Stomach (tissue), 9 donors: ENCODE measurements around the gene LAD1. TPM values are rescaled to one million over a fixed set of nuclear protein-coding genes. Genes with fewer than 3 reads are reported as not detected.

Experiments
- DNase-seq, 2 donors: peaks; one replicate each; pipeline versions ENCODE4 v3.0.0 to v3.0.0-alpha.2; 2013 to 2019
- H3K27ac ChIP-seq, 5 donors: fragments of 200-600 bp in 4 of 5; sonication (generic) in 4 of 5; one replicate each; pipeline ENCODE4 v1.5.1; 2013 to 2019; ENCODE audit warnings: mild to moderate bottlenecking in 1 of 5, moderate library complexity in 1 of 5
- H3K27me3 ChIP-seq, 3 donors: fragments of 200-600 bp; sonication (generic); one replicate each; pipeline ENCODE4 v1.5.1; 2017 to 2019; ENCODE audit warnings: mixed run types in 1 of 3
- H3K36me3 ChIP-seq, 4 donors: fragments of 200-600 bp; sonication (generic); 1 replicate in 3 of 4; 2 replicates in 1 of 4; pipeline ENCODE4 v1.5.1; 2016 to 2019
- H3K4me1 ChIP-seq, 4 donors: fragments of 200-600 bp; sonication (generic); one replicate each; pipeline ENCODE4 v1.5.1; 2016 to 2019
- H3K4me3 ChIP-seq, 4 donors: fragments of 200-600 bp; sonication (generic) in 3 of 4; one replicate each; pipeline ENCODE4 v1.5.1; 2016 to 2019; ENCODE audit warnings: mild to moderate bottlenecking in 1 of 4
- H3K9me3 ChIP-seq, 4 donors: fragments of 200-600 bp; sonication (generic); one replicate each; pipeline ENCODE4 v1.5.1; 2016 to 2019
- EP300 ChIP-seq: sonication (generic); formaldehyde crosslinking; IDR thresholded peaks from one replicate; pipeline ENCODE4 v1.6.1; 2017; ENCODE audit warnings: antibody characterized with exemption
- POLR2A ChIP-seq, 4 donors: fragments of 450-650 bp; IDR thresholded peaks; one replicate each; pipeline ENCODE4 v1.6.1; 2016; ENCODE audit warnings: antibody characterized with exemption in 4 of 4, control low read depth in 2 of 4, mild to moderate bottlenecking in 1 of 4, moderate library complexity in 1 of 4
- POLR2AphosphoS5 ChIP-seq, 3 donors: sonication (generic); formaldehyde crosslinking; IDR thresholded peaks; one replicate each; pipeline ENCODE4 v1.6.1; 2016; ENCODE audit warnings: antibody characterized with exemption in 3 of 3
- WGBS, 5 donors: extraction: QIAGEN DNeasy Blood & Tissue Kit in 3 of 5; methylation state at CpG; one replicate each; pipeline versions ENCODE4 v1.1.5 to v1.1.7; 2013 to 2018; 5-methylcytosine and 5-hydroxymethylcytosine counted together
- intact Hi-C: fragments of 100-400 bp; cut with DNase I; formaldehyde crosslinking; loops from one replicate; pipeline ENCODE4 v1.15.1; 2023; ENCODE audit warnings: low total_unique reads
- polyA plus RNA-seq, 3 donors: library from polyadenylated mRNA; stranded (reverse); fragments of 200-250 nt; gene quantifications; one replicate each; pipeline ENCODE4 v1.2.3, GENCODE V29; 2013
- total RNA-seq, 5 donors: library from RNA; depleted of rRNA; stranded (reverse); fragments of >200 nt; gene quantifications; one replicate each; pipeline versions ENCODE4 v1.1.0 to v1.2.3, GENCODE V29; 2014 to 2016
- TF ChIP-seq, protein P1 (sequence below), 7 experiments: fragments of 450-650 bp in 4 of 7; fragments of 200-600 bp in 3 of 7; sonication (generic) in 3 of 7; IDR thresholded peaks; one replicate each; pipeline ENCODE4 v1.5.1; 2016 to 2019; ENCODE audit warnings: antibody characterized with exemption in 7 of 7, control low read depth in 2 of 7, mild to moderate bottlenecking in 1 of 7
- donor health status: healthy with polysubstance abuse.
- donor health status: Bipolar disorder and iron deficiency.
- donor health status: healthy.

The LAD1 gene
- total and polyA plus RNA-seq, 8 donors = 23.7 to 151 (median 50.9) TPM

DNA sequence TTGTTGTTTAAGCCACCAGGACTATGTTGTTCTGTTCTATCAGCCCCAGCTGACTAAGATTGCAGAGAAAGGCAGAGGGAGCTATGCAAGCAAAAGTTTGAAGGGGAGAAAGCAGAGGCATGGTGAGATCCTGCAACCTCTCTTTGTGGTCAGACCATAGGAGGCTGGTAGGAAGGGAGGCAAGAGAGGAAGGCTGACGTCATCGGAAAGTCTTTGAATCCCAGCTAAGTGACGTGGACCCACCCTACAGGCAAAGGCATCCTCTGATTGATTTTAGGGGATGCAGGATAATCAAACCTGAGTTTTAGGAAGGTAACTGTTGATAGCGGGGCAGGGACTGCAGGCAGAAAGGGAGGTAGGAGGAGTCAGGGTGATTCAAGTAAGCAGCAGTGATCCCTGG, 45.7 kb upstream of the LAD1 start:
- intact Hi-C loops = no loop called here

DNA sequence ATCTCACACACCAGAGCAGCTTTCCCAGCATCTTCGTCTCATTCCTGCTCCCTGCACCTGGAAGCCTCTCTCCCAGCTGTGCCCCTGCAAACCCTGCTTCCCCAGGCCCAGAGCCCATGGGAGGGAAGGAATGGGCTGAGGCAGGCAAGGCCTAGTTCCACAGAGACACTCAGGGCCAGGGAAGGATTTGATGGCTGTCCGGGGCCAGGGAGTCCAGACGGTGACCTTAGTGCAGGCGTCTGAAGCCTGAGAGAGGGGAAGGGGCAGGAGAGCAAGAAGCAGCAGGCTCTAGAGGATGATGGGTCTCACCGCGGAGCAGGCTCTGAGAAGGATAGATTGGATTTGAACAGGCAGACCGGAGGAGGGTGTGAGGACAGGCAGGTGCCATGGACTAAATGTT, 44.6 kb upstream of the LAD1 start:
- no peak for DNase-seq
- H3K4me1 ChIP-seq = peaks cover 0 to 9% (median 8%) of the 10 kb centered on the region in 4 donors
- no peak for TF ChIP-seq POLR2A (IDR thresholded peaks at IDR 0.05)
- no peak for TF ChIP-seq POLR2AphosphoS5 (IDR thresholded peaks at IDR 0.05)
- TF ChIP-seq, protein P1, sequence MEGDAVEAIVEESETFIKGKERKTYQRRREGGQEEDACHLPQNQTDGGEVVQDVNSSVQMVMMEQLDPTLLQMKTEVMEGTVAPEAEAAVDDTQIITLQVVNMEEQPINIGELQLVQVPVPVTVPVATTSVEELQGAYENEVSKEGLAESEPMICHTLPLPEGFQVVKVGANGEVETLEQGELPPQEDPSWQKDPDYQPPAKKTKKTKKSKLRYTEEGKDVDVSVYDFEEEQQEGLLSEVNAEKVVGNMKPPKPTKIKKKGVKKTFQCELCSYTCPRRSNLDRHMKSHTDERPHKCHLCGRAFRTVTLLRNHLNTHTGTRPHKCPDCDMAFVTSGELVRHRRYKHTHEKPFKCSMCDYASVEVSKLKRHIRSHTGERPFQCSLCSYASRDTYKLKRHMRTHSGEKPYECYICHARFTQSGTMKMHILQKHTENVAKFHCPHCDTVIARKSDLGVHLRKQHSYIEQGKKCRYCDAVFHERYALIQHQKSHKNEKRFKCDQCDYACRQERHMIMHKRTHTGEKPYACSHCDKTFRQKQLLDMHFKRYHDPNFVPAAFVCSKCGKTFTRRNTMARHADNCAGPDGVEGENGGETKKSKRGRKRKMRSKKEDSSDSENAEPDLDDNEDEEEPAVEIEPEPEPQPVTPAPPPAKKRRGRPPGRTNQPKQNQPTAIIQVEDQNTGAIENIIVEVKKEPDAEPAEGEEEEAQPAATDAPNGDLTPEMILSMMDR (IDR thresholded peaks at IDR 0.05) = no peak
- no peak for TF ChIP-seq EP300
- intact Hi-C loops = no loop called here
- H3K27ac ChIP-seq = no peak overlapping the region
- H3K9me3 ChIP-seq = no peaks in the 10 kb centered on the region
- WGBS, 5 donors = 85 to 96% (median 92%) methylated on average over 7 of the region's 7 CpGs
- no peak overlapping the region for H3K4me3 ChIP-seq
- H3K27me3 ChIP-seq = no peaks in the 10 kb centered on the region
- no peaks in the 10 kb centered on the region for H3K36me3 ChIP-seq

More for the DNA sequence above, 45.7 kb upstream of the LAD1 start:
- H3K4me3 ChIP-seq = no peak overlapping the region
- no peak for DNase-seq
- no peak for TF ChIP-seq EP300
- TF ChIP-seq, protein P1 (IDR thresholded peaks at IDR 0.05) = no peak
- no peak overlapping the region for H3K27ac ChIP-seq
- 73 to 80% (median 75%) methylated on average over 4 of the region's 4 CpGs for WGBS, 5 donors
- no peaks in the 10 kb centered on the region for H3K27me3 ChIP-seq
- H3K36me3 ChIP-seq = no peaks in the 10 kb centered on the region
- H3K9me3 ChIP-seq = no peaks in the 10 kb centered on the region
- H3K4me1 ChIP-seq = peaks cover 0 to 9% (median 8%) of the 10 kb centered on the region in 4 donors

DNA sequence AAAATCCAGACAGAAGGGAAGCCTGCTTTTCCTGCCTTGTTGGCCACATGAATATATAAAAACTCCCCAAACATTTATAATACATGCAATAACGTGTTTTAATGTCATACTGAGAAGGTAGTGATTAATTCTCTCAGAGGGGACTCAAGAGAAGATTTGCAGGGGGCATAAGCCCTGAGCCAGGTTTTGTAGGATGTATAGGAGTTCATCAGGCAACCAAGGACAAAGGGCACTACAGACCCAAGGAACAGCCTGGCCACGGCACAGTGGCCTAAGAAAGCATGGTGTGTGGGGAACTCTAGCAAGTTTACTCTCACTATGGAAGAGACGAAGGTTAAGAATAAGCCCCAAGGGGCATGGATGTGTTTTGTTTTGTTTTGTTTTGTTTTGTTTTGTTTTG, 37.8 kb upstream of the LAD1 start:
- DNase-seq = no peak
- TF ChIP-seq POLR2A (IDR thresholded peaks at IDR 0.05) (no peak), EP300 (no peak), POLR2AphosphoS5 (IDR thresholded peaks at IDR 0.05) (no peak)
- TF ChIP-seq, protein P1 (IDR thresholded peaks at IDR 0.05) = no peak
- H3K9me3 ChIP-seq = no peaks in the 10 kb centered on the region
- H3K4me3 ChIP-seq = no peak overlapping the region
- H3K36me3 ChIP-seq = no peaks in the 10 kb centered on the region
- no peak overlapping the region for H3K27ac ChIP-seq
- intact Hi-C loops = no loop called here
- peaks cover 5 to 15% (median 11%) of the 10 kb centered on the region in 4 donors for H3K4me1 ChIP-seq
- no peaks in the 10 kb centered on the region for H3K27me3 ChIP-seq
- WGBS, 5 donors = 73 to 78% (median 76%) methylated on average over 3 of the region's 3 CpGs

DNA sequence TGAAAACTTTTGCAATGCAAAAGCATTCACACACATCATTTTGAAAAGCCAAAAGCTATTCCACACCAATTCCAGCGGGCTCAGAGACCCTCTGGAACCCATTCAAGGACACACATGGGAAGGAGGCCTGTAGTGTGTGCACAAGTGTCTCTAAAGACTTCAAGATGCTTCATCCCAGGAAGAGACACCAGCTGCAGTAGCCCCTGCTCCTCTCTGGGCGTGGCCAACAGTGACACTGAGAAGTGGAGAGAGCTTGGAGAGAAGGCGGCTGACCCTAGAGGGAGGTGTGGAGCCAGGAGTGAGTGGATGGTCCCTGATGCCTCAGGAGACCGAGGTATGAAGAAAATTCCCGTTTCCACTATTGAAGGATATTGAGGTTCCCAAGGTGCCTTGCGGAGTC, 37.3 kb upstream of the LAD1 start:
- 59 to 72% (median 66%) methylated on average over 6 of the region's 6 CpGs for WGBS, 5 donors
- Histone ChIP-seq H3K36me3 (no peaks in the 10 kb centered on the region), H3K27ac (peak overlapping the region in 2 of 5 donors; percentile 28 to 54), H3K27me3 (peaks cover 0 to 3% (median 0%) of the 10 kb centered on the region in 3 donors), H3K4me3 (no peak overlapping the region), H3K9me3 (no peaks in the 10 kb centered on the region), H3K4me1 (peaks cover 5 to 15% (median 11%) of the 10 kb centered on the region in 4 donors)
- intact Hi-C loops = no loop called here
- no peak for DNase-seq
- TF ChIP-seq, protein P1 (IDR thresholded peaks at IDR 0.05) = no peak
